Measurements from ENCODE around the gene TMEM120B. TPM values are rescaled to one million over a fixed set of nuclear protein-coding genes. Genes with fewer than 3 reads are reported as not detected.

TMEM120B gene
- total RNA-seq, 1 experiment from 2014 or later = 20.5 TPM

GRCh38 chr12:121812921-121813896 is 100.7 kb downstream of the TMEM120B start (continued):
- no peak for TF ChIP-seq REST (IDR thresholded peaks at IDR 0.05; ENCODE audit: low read depth)
- no peak for TF ChIP-seq ZNF274 (IDR thresholded peaks at IDR 0.05; ENCODE audit: low read depth, low read length)
- no peak for TF ChIP-seq ELF1 (IDR thresholded peaks at IDR 0.05; ENCODE audit: borderline replicate concordance, low read depth)
- TF ChIP-seq MAX (IDR thresholded peaks at IDR 0.05) = no peak
- no peak for TF ChIP-seq CEBPB (IDR thresholded peaks at IDR 0.05; ENCODE audit: low read depth)

- H3K4me1 ChIP-seq (ENCODE audit: control insufficient read depth in 1 of 2, insufficient read depth in 2 of 2, low read length in 2 of 2) = peaks cover 6 to 26% of the 10 kb centered on the region in 2 experiments
- H2AFZ ChIP-seq (ENCODE audit: low read depth, low read length, poor library complexity, severe bottlenecking) = no peak overlapping the region
- POLR2A ChIA-PET = no interaction called here
- H3K27ac ChIP-seq (ENCODE audit: low read depth, low read length) = no peak overlapping the region
- DNase-seq (ENCODE audit: low read depth, low spot score) = no peak
- CTCF ChIA-PET = no interaction called here
- RAD21 ChIA-PET (ENCODE audit: low non-redundant PET in 1 of 2, low total read pairs in 2 of 2, uncharacterized antibody in 2 of 2, unreplicated experiment in 2 of 2) = no interaction called here
- intact Hi-C loops (cut with micrococcal nuclease) = no loop called here
- H3K4me3 ChIP-seq (replicated peaks in 1 of 2; ENCODE audit: low read depth in 1 of 2, low read length in 2 of 2) = no peak overlapping the region
- no TSS peak for BruUV-seq (replicated peaks)
- no peak for TF ChIP-seq POLR2AphosphoS5 (IDR thresholded peaks at IDR 0.05; ENCODE audit: low read depth, low read length)
- TF ChIP-seq EGR1 (IDR thresholded peaks at IDR 0.05; ENCODE audit: low read depth) = no peak
- H4K20me1 ChIP-seq (ENCODE audit: insufficient read depth) = no peaks in the 10 kb centered on the region
- H3K36me3 ChIP-seq (ENCODE audit: control insufficient read depth in 1 of 2, insufficient read depth in 2 of 2, low read length in 2 of 2) = peaks cover 29% of the 10 kb centered on the region in 2 experiments; a peak in 3 of 4 replicates
- H3K79me2 ChIP-seq (ENCODE audit: insufficient read depth, low read length) = peaks cover 62% of the 10 kb centered on the region
- no peak for ATAC-seq
- no peaks in the 10 kb centered on the region for H3K27me3 ChIP-seq (ENCODE audit: insufficient read depth, low read length)
- H3K4me2 ChIP-seq (ENCODE audit: low read length) = no peak overlapping the region
- no peak overlapping the region for H3K9ac ChIP-seq (ENCODE audit: low read length)
- H3K9me2 ChIP-seq (ENCODE audit: insufficient read depth) = no peaks in the 10 kb centered on the region
- H3K9me3 ChIP-seq (ENCODE audit: control insufficient read depth in 1 of 2, insufficient read depth in 1 of 2, low read depth in 1 of 2, low read length in 2 of 2) = no peaks in the 10 kb centered on the region
These were observed 101.4 kb downstream of the TMEM120B start for GRCh38 chr12:121813951-121814350.

All from HCT116 (cell line).